ENCODE measurements around the gene CRCP.

CRCP gene

GRCh38 chr7:66193146-66193725, 78.6 kb downstream of the CRCP start:
- no peak for DNase-seq

- DNase-seq = no peak
Observed at GRCh38 chr7:66198469-66198868, 83.8 kb downstream of the CRCP start.

GRCh38 chr7:66198956-66199355, 84.3 kb downstream of the CRCP start:
- DNase-seq = no peak

- DNase-seq = no peak
Observed at GRCh38 chr7:66202441-66202840, 87.8 kb downstream of the CRCP start.
